Liver (tissue), 9 donors: ENCODE measurements around the gene KRT85. TPM values are rescaled to one million over a fixed set of nuclear protein-coding genes. Genes with fewer than 3 reads are reported as not detected.

Experiments
- DNase-seq: peaks from one replicate; pipeline ENCODE4 v3.0.0-alpha.2; 2017; ENCODE audit warnings: low spot score
- H3K27ac ChIP-seq, 2 donors: one replicate each; pipeline ENCODE4 v1.7.0; 2013; ENCODE audit warnings: inconsistent platforms in 2 of 2, low read length in 2 of 2, control low read depth in 1 of 2, low read depth in 1 of 2, mild to moderate bottlenecking in 1 of 2
- H3K27me3 ChIP-seq, 4 donors: one replicate each; pipeline versions ENCODE4 v1.6.1 to v1.7.0; 2013; ENCODE audit warnings: low read length in 3 of 4, inconsistent platforms in 1 of 4, mild to moderate bottlenecking in 1 of 4, moderate library complexity in 1 of 4; ENCODE audit not compliant: control insufficient read depth in 4 of 4, insufficient read depth in 4 of 4
- H3K36me3 ChIP-seq, 4 donors: one replicate each; pipeline versions ENCODE4 v1.6.1 to v1.7.0; 2013; ENCODE audit warnings: low read length in 3 of 4, mild to moderate bottlenecking in 3 of 4, low read depth in 1 of 4, moderate library complexity in 1 of 4; ENCODE audit not compliant: control insufficient read depth in 4 of 4, insufficient read depth in 3 of 4
- H3K4me1 ChIP-seq, 4 donors: one replicate each; pipeline versions ENCODE4 v1.6.1 to v1.7.0; 2013; ENCODE audit warnings: low read length in 3 of 4, mild to moderate bottlenecking in 3 of 4, moderate library complexity in 1 of 4; ENCODE audit not compliant: control insufficient read depth in 4 of 4, insufficient read depth in 4 of 4
- H3K4me3 ChIP-seq, 3 donors: one replicate each; pipeline versions ENCODE4 v1.6.1 to v1.7.0; 2013; ENCODE audit warnings: low read length in 3 of 3, control low read depth in 1 of 3, low read depth in 1 of 3, mild to moderate bottlenecking in 1 of 3
- H3K9ac ChIP-seq, 2 donors: one replicate each; pipeline ENCODE4 v1.7.0; 2013; ENCODE audit warnings: low read length in 2 of 2, mild to moderate bottlenecking in 2 of 2, moderate library complexity in 2 of 2, control low read depth in 1 of 2, low read depth in 1 of 2
- H3K9me3 ChIP-seq, 4 donors: one replicate each; pipeline versions ENCODE4 v1.6.1 to v1.7.0; 2013; ENCODE audit warnings: low read length in 3 of 4; ENCODE audit not compliant: control insufficient read depth in 4 of 4
- CTCF ChIP-seq: fragments of 150-350 bp; IDR thresholded peaks from 2 replicates; pipeline ENCODE4 v1.5.1; 2017; ENCODE audit warnings: improper control_type of control experiment, low read depth, low read length; ENCODE audit not compliant: missing input control
- EGR1 ChIP-seq, 2 donors: IDR thresholded peaks; 2 replicates each; pipeline ENCODE4 v1.6.1; 2016 to 2018; ENCODE audit warnings: antibody characterized with exemption in 2 of 2, low read depth in 2 of 2
- FOXA1 ChIP-seq: IDR thresholded peaks from 2 replicates; pipeline ENCODE4 v1.6.1; 2016; ENCODE audit warnings: antibody characterized with exemption
- FOXA2 ChIP-seq: IDR thresholded peaks from 2 replicates; pipeline ENCODE4 v1.6.1; 2016; ENCODE audit warnings: antibody characterized with exemption
- GABPA ChIP-seq, 2 donors: IDR thresholded peaks in 1 of 2; conservative IDR thresholded peaks in 1 of 2; 2 replicates each; pipeline ENCODE4 v1.6.1; 2016; ENCODE audit warnings: antibody characterized with exemption in 2 of 2, mild to moderate bottlenecking in 1 of 2, moderate library complexity in 1 of 2
- HNF4A ChIP-seq, 2 donors: conservative IDR thresholded peaks; 2 replicates each; pipeline ENCODE4 v1.6.1; 2016; ENCODE audit warnings: antibody characterized with exemption in 2 of 2, mild to moderate bottlenecking in 2 of 2
- JUND ChIP-seq, 2 donors: IDR thresholded peaks; 2 replicates each; pipeline ENCODE4 v1.6.1; 2016; ENCODE audit warnings: antibody characterized with exemption in 2 of 2
- NR2F2 ChIP-seq: IDR thresholded peaks from 2 replicates; pipeline ENCODE4 v1.6.1; 2016; ENCODE audit warnings: antibody characterized with exemption
- RAD21 ChIP-seq, 2 donors: IDR thresholded peaks; 2 replicates each; pipeline ENCODE4 v1.6.1; 2016; ENCODE audit warnings: antibody characterized with exemption in 2 of 2, mild to moderate bottlenecking in 2 of 2
- RXRA ChIP-seq, 2 donors: IDR thresholded peaks; 2 replicates each; pipeline ENCODE4 v1.6.1; 2017 to 2018; ENCODE audit warnings: antibody characterized with exemption in 2 of 2, mild to moderate bottlenecking in 1 of 2
- SP1 ChIP-seq: IDR thresholded peaks from 2 replicates; pipeline ENCODE4 v1.6.1; 2018; ENCODE audit warnings: antibody characterized with exemption, mild to moderate bottlenecking
- TAF1 ChIP-seq: conservative IDR thresholded peaks from 2 replicates; pipeline ENCODE4 v1.6.1; 2016; ENCODE audit warnings: antibody characterized with exemption, mild to moderate bottlenecking
- YY1 ChIP-seq: IDR thresholded peaks from 2 replicates; pipeline ENCODE4 v1.6.1; 2016; ENCODE audit warnings: antibody characterized with exemption, mild to moderate bottlenecking
- ZBTB33 ChIP-seq: IDR thresholded peaks from 2 replicates; pipeline ENCODE4 v1.6.1; 2016; ENCODE audit warnings: antibody characterized with exemption
- WGBS: extraction: QIAGEN DNeasy Blood & Tissue Kit; methylation state at CpG from one replicate; pipeline ENCODE4 v1.1.7; 2013; 5-methylcytosine and 5-hydroxymethylcytosine counted together
- polyA plus RNA-seq, 2 donors: library from polyadenylated mRNA; stranded (reverse) in 1 of 2; unstranded in 1 of 2; fragments of 200-250 nt in 1 of 2; fragments of >200 nt in 1 of 2; fragmentation: Nextera tagmentation in 1 of 2; extraction: Ambion mirVana in 1 of 2; gene quantifications; one replicate each; pipeline versions ENCODE4 v1.2.1 to v1.2.3, GENCODE V29; 2013 to 2015
- total RNA-seq, 2 donors: library from RNA; depleted of rRNA; stranded (reverse); fragments of >200 nt; gene quantifications; one replicate each; pipeline ENCODE4 v1.2.3, GENCODE V29; 2014
- TF ChIP-seq, protein P1 (sequence below): IDR thresholded peaks from 2 replicates; pipeline ENCODE4 v1.6.1; 2016; ENCODE audit warnings: antibody characterized with exemption
- TF ChIP-seq, protein P2 (sequence below): IDR thresholded peaks from 2 replicates; pipeline ENCODE4 v1.6.1; 2016; ENCODE audit warnings: antibody characterized with exemption, mild to moderate bottlenecking
- TF ChIP-seq, protein P3 (sequence below): IDR thresholded peaks from 2 replicates; pipeline ENCODE4 v1.6.1; 2016; ENCODE audit warnings: antibody characterized with exemption
- donor health status: healthy.
- donor health status: healthy.
- donor health status: healthy.
- donor health status: healthy.
- donor health status: healthy.

Gene KRT85
- total and polyA plus RNA-seq, 4 donors, result not detected

DNA sequence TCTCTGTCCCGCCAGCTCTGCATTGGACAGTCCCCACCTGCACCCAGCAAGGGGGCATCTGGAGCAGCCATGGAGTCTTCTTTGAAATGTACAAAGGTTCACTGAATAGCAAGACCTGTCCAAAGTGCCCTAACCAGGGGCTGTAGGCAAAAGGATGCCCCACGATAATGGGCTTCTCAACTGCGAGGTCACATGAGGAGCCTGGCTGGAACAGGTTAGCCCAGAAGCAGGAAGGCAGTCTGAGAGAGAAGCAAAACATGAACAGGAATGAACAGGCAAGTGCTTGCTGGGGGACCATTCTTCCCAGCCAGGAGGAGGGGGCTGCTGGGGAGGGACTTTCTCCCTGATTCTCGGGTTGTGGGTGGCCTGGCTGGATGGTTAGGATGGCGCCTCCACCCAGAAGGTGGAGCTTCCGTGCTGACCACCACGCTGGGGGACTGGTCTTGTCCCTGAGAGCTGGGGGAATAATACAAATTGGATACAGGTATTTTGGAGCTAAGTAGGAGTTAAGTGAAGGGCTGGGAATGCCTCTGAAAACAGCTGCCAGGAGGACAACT, 7.1 kb downstream of the KRT85 start (continued):
- TF ChIP-seq TAF1, result no peak
- TF ChIP-seq SP1, result no peak
- TF ChIP-seq, protein P1, sequence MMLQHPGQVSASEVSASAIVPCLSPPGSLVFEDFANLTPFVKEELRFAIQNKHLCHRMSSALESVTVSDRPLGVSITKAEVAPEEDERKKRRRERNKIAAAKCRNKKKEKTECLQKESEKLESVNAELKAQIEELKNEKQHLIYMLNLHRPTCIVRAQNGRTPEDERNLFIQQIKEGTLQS, result no peak
- TF ChIP-seq YY1, result no peak

- no peak for TF ChIP-seq JUND (IDR thresholded peaks at IDR 0.05)
- no peak for TF ChIP-seq FOXA2
- TF ChIP-seq HNF4A (conservative IDR thresholded peaks at IDR 0.05), result no peak
- no peak for TF ChIP-seq RAD21 (IDR thresholded peaks at IDR 0.05)
- no peak overlapping the region for H3K27ac ChIP-seq
- no peak overlapping the region for H3K4me3 ChIP-seq
- peaks cover 0 to 15% (median 7%) of the 10 kb centered on the region in 4 donors for H3K4me1 ChIP-seq
- H3K36me3 ChIP-seq, result no peaks in the 10 kb centered on the region
- H3K9me3 ChIP-seq, result no peaks in the 10 kb centered on the region
- DNase-seq, result no peak
- 79% methylated on average over 5 of the region's 5 CpGs for WGBS
- H3K9ac ChIP-seq, result no peak overlapping the region
- no peaks in the 10 kb centered on the region for H3K27me3 ChIP-seq
Observed at GRCh38 chr12:52359621-52360061, 7.6 kb downstream of the KRT85 start.

DNA sequence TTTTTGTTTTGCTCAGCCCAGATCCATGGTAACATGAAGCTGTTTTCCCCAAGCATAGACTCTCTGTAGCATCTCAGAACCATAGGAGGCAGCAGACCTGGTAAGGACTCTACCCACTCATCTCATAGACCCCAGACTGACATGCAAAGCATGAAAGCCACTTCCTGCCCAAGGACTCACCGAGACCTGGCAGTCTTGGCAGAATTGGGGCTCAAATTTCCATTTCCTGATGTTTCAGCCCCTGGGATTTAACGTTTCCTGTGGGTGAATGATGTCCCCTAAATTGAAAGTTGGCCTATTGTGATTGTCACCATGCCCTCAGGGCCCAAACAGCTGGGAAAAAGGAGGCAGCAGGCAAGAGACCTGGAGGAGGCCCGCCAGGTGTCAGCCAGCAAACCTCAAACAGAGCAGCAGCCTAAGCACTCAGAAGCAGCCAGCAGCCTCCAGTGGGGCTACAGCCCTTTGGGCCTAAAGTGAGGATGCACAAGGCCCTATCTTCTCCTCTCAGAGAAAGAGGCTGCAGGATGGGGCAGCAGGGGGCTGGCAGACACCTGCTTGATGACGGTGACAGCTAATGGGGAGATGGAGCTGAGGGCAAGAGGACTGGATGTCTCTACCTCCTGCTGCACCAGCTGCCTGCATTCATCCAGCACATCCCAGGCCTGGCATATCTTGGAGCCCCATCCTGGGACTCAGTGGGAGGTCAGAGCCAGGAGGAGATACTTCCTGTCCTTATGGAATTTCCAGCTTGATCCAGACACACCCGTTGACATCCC, 8.5 kb downstream of the KRT85 start:
- no peak for TF ChIP-seq FOXA2
- no peak for TF ChIP-seq SP1
- TF ChIP-seq FOXA1, result no peak
- TF ChIP-seq, protein P2, sequence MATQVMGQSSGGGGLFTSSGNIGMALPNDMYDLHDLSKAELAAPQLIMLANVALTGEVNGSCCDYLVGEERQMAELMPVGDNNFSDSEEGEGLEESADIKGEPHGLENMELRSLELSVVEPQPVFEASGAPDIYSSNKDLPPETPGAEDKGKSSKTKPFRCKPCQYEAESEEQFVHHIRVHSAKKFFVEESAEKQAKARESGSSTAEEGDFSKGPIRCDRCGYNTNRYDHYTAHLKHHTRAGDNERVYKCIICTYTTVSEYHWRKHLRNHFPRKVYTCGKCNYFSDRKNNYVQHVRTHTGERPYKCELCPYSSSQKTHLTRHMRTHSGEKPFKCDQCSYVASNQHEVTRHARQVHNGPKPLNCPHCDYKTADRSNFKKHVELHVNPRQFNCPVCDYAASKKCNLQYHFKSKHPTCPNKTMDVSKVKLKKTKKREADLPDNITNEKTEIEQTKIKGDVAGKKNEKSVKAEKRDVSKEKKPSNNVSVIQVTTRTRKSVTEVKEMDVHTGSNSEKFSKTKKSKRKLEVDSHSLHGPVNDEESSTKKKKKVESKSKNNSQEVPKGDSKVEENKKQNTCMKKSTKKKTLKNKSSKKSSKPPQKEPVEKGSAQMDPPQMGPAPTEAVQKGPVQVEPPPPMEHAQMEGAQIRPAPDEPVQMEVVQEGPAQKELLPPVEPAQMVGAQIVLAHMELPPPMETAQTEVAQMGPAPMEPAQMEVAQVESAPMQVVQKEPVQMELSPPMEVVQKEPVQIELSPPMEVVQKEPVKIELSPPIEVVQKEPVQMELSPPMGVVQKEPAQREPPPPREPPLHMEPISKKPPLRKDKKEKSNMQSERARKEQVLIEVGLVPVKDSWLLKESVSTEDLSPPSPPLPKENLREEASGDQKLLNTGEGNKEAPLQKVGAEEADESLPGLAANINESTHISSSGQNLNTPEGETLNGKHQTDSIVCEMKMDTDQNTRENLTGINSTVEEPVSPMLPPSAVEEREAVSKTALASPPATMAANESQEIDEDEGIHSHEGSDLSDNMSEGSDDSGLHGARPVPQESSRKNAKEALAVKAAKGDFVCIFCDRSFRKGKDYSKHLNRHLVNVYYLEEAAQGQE, result no peak
- TF ChIP-seq EGR1 (IDR thresholded peaks at IDR 0.05; ENCODE audit: low read depth in 2 of 2), result no peak
- TF ChIP-seq, protein P3, sequence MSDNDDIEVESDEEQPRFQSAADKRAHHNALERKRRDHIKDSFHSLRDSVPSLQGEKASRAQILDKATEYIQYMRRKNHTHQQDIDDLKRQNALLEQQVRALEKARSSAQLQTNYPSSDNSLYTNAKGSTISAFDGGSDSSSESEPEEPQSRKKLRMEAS, result no peak
- no peak for TF ChIP-seq YY1
- TF ChIP-seq RXRA (IDR thresholded peaks at IDR 0.05), result no peak
- no peak for TF ChIP-seq ZBTB33
- TF ChIP-seq RAD21 (IDR thresholded peaks at IDR 0.05), result no peak
- no peak for TF ChIP-seq JUND (IDR thresholded peaks at IDR 0.05)
- TF ChIP-seq, protein P1, result no peak
- TF ChIP-seq GABPA (IDR thresholded peaks at IDR 0.05 in 1 of 2, conservative IDR thresholded peaks at IDR 0.05 in 1 of 2), result no peak
- TF ChIP-seq NR2F2, result no peak
- no peak for TF ChIP-seq CTCF
- no peak for TF ChIP-seq HNF4A (conservative IDR thresholded peaks at IDR 0.05)
- Histone ChIP-seq H3K27me3 (no peaks in the 10 kb centered on the region), H3K4me3 (no peak overlapping the region), H3K9ac (no peak overlapping the region), H3K9me3 (no peaks in the 10 kb centered on the region), H3K27ac (no peak overlapping the region), H3K4me1 (peaks cover 0 to 14% (median 6%) of the 10 kb centered on the region in 4 donors), H3K36me3 (no peaks in the 10 kb centered on the region)
- 76% methylated on average over 5 of the region's 5 CpGs for WGBS
- no peak for DNase-seq
